Measurements from ENCODE around the gene KIF1B.

KIF1B gene

GRCh38 chr1:10299151-10299550 is 88.8 kb downstream of the KIF1B start:
- H3K4me3 ChIP-seq (ENCODE audit: control insufficient read depth, low read depth, low read length), result no peak overlapping the region
- DNase-seq (ENCODE audit: low read depth), result no peak
- no peak for TF ChIP-seq CTCF (conservative IDR thresholded peaks at IDR 0.05; ENCODE audit: control insufficient read depth, insufficient read depth, low read depth, low read length)

GRCh38 chr1:10302416-10302815 is 92.0 kb downstream of the KIF1B start:
- no peak for TF ChIP-seq CTCF (conservative IDR thresholded peaks at IDR 0.05; ENCODE audit: control insufficient read depth, insufficient read depth, low read depth, low read length)
- no peak for DNase-seq (ENCODE audit: low read depth)
- no peak overlapping the region for H3K4me3 ChIP-seq (ENCODE audit: control insufficient read depth, low read depth, low read length)

- no peak overlapping the region for H3K4me3 ChIP-seq (ENCODE audit: control insufficient read depth, low read depth, low read length)
- no peak for DNase-seq (ENCODE audit: low read depth)
- TF ChIP-seq CTCF (conservative IDR thresholded peaks at IDR 0.05; ENCODE audit: control insufficient read depth, insufficient read depth, low read depth, low read length), result no peak
These were observed 93.9 kb downstream of the KIF1B start for GRCh38 chr1:10304295-10304694.

- no peak for TF ChIP-seq CTCF (conservative IDR thresholded peaks at IDR 0.05; ENCODE audit: control insufficient read depth, insufficient read depth, low read depth, low read length)
These were observed 96.1 kb downstream of the KIF1B start for GRCh38 chr1:10306435-10306834.

GRCh38 chr1:10308001-10308400 is 97.6 kb downstream of the KIF1B start:
- H3K4me3 ChIP-seq (ENCODE audit: control insufficient read depth, low read depth, low read length), result no peak overlapping the region
- DNase-seq (ENCODE audit: low read depth), result peak; percentile 5
- no peak for TF ChIP-seq CTCF (conservative IDR thresholded peaks at IDR 0.05; ENCODE audit: control insufficient read depth, insufficient read depth, low read depth, low read length)

More at GRCh38 chr1:10306435-10306834, 96.1 kb downstream of the KIF1B start:
- DNase-seq (ENCODE audit: low read depth), result no peak
- no peak overlapping the region for H3K4me3 ChIP-seq (ENCODE audit: control insufficient read depth, low read depth, low read length)

GRCh38 chr1:10309243-10310011 is 99.1 kb downstream of the KIF1B start:
- DNase-seq (ENCODE audit: low read depth), result no peak
- H3K4me3 ChIP-seq (ENCODE audit: control insufficient read depth, low read depth, low read length), result no peak overlapping the region
- no peak for TF ChIP-seq CTCF (conservative IDR thresholded peaks at IDR 0.05; ENCODE audit: control insufficient read depth, insufficient read depth, low read depth, low read length)
